Immature natural killer cell (primary cell): ENCODE measurements around the gene SLC24A4. TPM values are rescaled to one million over a fixed set of nuclear protein-coding genes. Genes with fewer than 3 reads are reported as not detected.

ENCODE experiments used
- DNase-seq, 3 donors: peaks; one replicate each; pipeline ENCODE4 v3.0.0; 2022; ENCODE audit warnings: mixed read lengths in 1 of 3
- H3K27ac Mint-ChIP-seq, 6 donors: one replicate each; pipeline ENCODE4 v1.8.0; 2020; ENCODE audit warnings: mixed read lengths in 6 of 6, mild to moderate bottlenecking in 5 of 6, inconsistent platforms in 4 of 6, moderate library complexity in 3 of 6
- H3K27me3 Mint-ChIP-seq, 3 donors: one replicate each; pipeline ENCODE4 v1.8.0; 2020 to 2021; ENCODE audit warnings: low read depth in 3 of 3, mild to moderate bottlenecking in 3 of 3, mixed read lengths in 3 of 3, moderate library complexity in 3 of 3, inconsistent platforms in 1 of 3
- H3K36me3 Mint-ChIP-seq, 3 donors: one replicate each; pipeline ENCODE4 v1.8.0; 2020; ENCODE audit warnings: mixed read lengths in 3 of 3, inconsistent platforms in 2 of 3, mild to moderate bottlenecking in 2 of 3
- H3K4me1 Mint-ChIP-seq, 2 donors: one replicate each; pipeline ENCODE4 v1.8.0; 2020; ENCODE audit warnings: inconsistent platforms in 2 of 2, mild to moderate bottlenecking in 2 of 2, mixed read lengths in 2 of 2, moderate library complexity in 1 of 2
- H3K4me3 Mint-ChIP-seq, 5 donors: one replicate each; pipeline ENCODE4 v1.8.0; 2020; ENCODE audit warnings: mild to moderate bottlenecking in 5 of 5, mixed read lengths in 5 of 5, inconsistent platforms in 3 of 5, moderate library complexity in 3 of 5
- H3K9me3 Mint-ChIP-seq, 6 donors: one replicate each; pipeline ENCODE4 v1.8.0; 2020; ENCODE audit warnings: mild to moderate bottlenecking in 6 of 6, mixed read lengths in 6 of 6, inconsistent platforms in 4 of 6, moderate library complexity in 3 of 6
- polyA plus RNA-seq, 3 donors: library from polyadenylated mRNA; unstranded; fragments of 300-500 nt; fragmentation: Illumina TruSeq; gene quantifications; one replicate each; pipeline ENCODE4 v1.2.3, GENCODE V29; 2021

SLC24A4 gene
- polyA plus RNA-seq, 3 donors from 2014 or later: 0.05 to 0.52 (median 0.12) TPM

DNA sequence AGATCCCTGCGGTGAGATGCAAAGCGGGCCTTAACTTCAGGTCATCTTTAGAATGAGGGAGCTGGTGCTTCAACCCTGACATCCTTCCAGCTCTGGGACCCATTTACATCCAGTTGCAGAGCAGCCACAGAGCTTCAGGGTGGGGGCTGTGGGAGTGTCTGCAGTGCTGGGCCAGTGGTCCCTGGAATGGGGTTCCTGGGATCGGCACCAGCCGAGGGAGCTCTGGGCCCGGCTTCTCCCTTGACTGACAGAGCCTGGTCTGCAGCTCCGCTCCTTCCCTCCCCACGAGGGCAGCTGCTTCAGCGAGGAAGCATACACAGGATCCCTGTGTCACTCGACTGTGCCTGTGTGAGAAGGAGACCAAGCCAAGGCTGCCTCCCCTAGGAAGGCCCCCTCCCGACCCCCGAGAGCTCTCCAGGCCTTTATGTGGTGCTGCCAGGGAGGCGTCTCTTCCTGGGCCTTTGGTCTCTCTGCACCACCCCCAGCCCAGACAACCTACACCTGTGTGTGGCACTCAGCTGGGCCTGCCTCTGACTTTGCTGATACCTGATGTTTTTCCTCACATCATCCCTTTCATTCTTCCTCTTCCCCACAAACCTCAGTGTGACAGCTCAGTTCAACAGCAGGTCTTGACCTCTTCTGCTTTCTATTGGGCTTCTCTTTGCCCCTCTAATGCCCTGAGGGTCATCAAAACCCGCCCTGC, 142.5 kb downstream of the SLC24A4 start:
- peaks cover 0 to 5% (median 3%) of the 10 kb centered on the region in 6 donors for H3K9me3 Mint-ChIP-seq
- no peaks in the 10 kb centered on the region for H3K36me3 Mint-ChIP-seq
- H3K27me3 Mint-ChIP-seq: peaks cover 2 to 6% (median 5%) of the 10 kb centered on the region in 3 donors
- peaks cover 33 to 34% of the 10 kb centered on the region in 2 donors for H3K4me1 Mint-ChIP-seq
- no peak for DNase-seq
- no peak overlapping the region for H3K4me3 Mint-ChIP-seq
- H3K27ac Mint-ChIP-seq: no peak overlapping the region

DNA sequence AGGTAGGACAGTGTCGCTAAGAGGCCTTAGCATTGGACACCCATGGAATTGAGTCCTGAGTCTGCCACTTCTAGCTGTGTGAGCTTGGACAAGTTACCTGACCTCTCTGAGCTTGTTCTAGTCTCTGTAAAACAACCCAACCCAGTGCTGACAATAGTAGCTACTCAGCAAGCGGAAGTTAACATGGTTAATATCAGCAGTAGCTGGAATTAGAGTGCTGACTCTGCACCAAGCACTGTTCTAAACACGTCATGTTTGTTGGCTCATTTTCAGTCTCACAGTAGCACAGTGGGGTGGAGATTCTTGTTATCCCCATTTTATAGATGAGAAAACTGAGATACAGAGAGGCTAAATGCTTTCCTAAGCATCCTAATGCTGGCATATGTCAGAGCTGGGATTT, 143.1 kb downstream of the SLC24A4 start:
- Mint-ChIP-seq H3K36me3 (no peaks in the 10 kb centered on the region), H3K27ac (no peak overlapping the region), H3K4me1 (peaks cover 28 to 29% of the 10 kb centered on the region in 2 donors), H3K27me3 (peaks cover under 1 to 6% (median 5%) of the 10 kb centered on the region in 3 donors), H3K4me3 (no peak overlapping the region), H3K9me3 (peaks cover 0 to 5% (median 3%) of the 10 kb centered on the region in 6 donors)
- no peak for DNase-seq

DNA sequence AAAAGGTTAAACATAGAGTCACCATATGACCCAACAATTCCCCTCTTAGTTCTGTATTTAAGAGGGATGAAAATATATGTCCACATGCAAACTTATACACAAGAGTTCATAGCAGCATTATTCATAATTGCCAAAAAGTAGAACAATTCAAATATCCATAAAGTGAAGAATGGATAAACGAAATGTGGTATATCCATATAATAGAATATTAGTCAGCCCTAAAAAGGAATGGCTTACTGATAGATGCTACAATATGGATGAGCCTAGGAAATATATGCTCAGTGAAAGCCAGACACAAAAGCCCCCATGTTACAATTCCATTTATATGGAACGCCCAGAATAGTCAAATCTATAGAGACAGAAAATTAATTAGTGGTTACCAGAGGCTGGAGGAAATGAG, 146.6 kb downstream of the SLC24A4 start:
- H3K4me1 Mint-ChIP-seq: peaks cover 0 to 3% of the 10 kb centered on the region in 2 donors
- H3K27ac Mint-ChIP-seq: no peak overlapping the region
- DNase-seq: no peak
- H3K9me3 Mint-ChIP-seq: peaks cover 0 to 5% (median 3%) of the 10 kb centered on the region in 6 donors
- no peak overlapping the region for H3K4me3 Mint-ChIP-seq
- no peaks in the 10 kb centered on the region for H3K36me3 Mint-ChIP-seq
- H3K27me3 Mint-ChIP-seq: peaks cover 0 to 4% (median 2%) of the 10 kb centered on the region in 3 donors

DNA sequence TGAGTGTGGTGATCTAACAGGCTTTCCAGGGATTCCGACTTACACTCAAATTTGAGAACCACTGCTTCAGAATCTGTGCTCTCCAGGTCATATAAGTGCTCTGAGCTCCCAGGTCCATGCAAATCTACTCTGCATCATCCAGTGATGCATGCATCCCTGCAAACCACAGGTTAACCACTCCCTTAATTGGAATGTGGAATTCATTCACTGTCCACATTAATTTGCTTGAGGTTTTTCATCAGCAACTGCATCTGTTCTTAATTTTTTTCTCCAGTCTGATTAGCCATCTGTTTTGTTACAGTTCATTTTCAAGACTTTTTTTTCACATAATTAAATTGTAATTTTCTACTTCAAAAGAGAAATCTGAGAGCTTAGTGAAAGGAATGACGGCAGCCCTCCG, 147.2 kb downstream of the SLC24A4 start:
- H3K4me3 Mint-ChIP-seq: no peak overlapping the region
- H3K9me3 Mint-ChIP-seq: peaks cover 0 to 5% (median 3%) of the 10 kb centered on the region in 6 donors
- no peak overlapping the region for H3K27ac Mint-ChIP-seq
- peaks cover 0 to 3% of the 10 kb centered on the region in 2 donors for H3K4me1 Mint-ChIP-seq
- no peaks in the 10 kb centered on the region for H3K36me3 Mint-ChIP-seq
- peaks cover 0 to 4% (median 2%) of the 10 kb centered on the region in 3 donors for H3K27me3 Mint-ChIP-seq
- DNase-seq: no peak

DNA sequence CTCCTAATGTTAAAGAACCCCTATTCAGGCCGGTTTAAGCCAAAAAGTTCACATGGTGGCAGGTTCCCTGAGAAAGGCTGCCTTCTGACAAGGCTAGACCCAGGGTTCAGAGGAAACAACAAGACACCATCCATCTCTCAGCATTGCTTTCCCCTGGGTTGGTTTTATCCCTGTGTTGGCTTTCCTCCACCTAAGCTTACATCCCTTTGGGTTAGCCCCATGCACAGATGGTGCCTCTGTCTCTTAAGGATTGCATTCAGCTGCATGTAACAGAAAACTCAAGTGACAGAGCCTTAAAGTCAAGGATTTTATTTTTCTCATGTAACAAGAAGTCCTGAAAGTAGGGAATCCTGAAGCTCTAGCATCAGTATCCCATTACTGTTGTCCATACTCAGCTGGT, 147.8 kb downstream of the SLC24A4 start:
- DNase-seq: no peak
- Mint-ChIP-seq H3K4me3 (no peak overlapping the region), H3K4me1 (peaks cover 0 to 2% of the 10 kb centered on the region in 2 donors), H3K27ac (no peak overlapping the region), H3K27me3 (peaks cover 0 to 4% (median under 1%) of the 10 kb centered on the region in 3 donors), H3K9me3 (peaks cover 0 to 5% (median 3%) of the 10 kb centered on the region in 6 donors), H3K36me3 (no peaks in the 10 kb centered on the region)

DNA sequence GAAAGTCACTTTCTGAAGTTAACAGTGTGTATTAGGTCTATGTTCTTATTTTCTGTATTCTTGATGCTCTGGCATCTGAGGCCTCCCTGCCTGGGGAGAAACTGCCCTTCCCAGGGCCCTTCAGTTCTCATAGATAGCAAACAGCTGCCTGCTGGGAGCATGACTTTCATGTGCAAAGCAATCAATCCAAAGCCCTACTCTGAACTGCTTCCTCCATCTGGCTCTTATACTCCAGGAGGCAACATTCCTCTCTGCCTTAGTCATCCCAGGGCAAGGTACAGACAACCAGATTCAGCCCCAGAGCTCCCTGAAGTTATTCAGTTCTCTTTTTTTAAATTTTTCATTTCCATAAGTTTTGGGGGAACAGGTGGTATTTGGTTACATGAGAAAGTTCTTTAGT, 149.0 kb downstream of the SLC24A4 start:
- no peaks in the 10 kb centered on the region for H3K4me1 Mint-ChIP-seq
- no peak overlapping the region for H3K27ac Mint-ChIP-seq
- H3K36me3 Mint-ChIP-seq: no peaks in the 10 kb centered on the region
- H3K4me3 Mint-ChIP-seq: no peak overlapping the region
- H3K9me3 Mint-ChIP-seq: peaks cover 0 to 4% (median 3%) of the 10 kb centered on the region in 6 donors
- H3K27me3 Mint-ChIP-seq: peaks cover 0 to 4% (median 0%) of the 10 kb centered on the region in 3 donors
- DNase-seq: no peak

DNA sequence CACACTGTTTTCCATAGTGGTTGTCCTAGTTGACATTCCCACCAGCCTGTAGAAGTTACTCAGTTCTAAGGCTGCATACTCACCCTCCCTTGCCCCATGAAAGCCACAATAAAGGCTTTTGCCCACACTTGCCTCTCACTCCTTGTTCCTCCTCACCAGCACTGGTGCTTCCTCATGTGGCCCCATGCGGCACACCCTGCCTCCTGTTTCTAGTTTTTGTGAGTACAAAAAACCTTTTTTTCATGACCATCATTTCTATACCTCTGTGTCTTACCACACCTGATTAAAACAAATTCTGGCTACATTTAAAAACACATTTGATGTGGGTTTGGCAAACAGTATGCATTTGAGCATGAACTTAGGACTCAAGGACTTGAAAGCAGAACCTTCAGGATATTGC, 149.9 kb downstream of the SLC24A4 start:
- Mint-ChIP-seq H3K4me3 (no peak overlapping the region), H3K4me1 (no peaks in the 10 kb centered on the region), H3K27ac (no peak overlapping the region), H3K9me3 (peaks cover 0 to 3% (median 0%) of the 10 kb centered on the region in 6 donors), H3K36me3 (no peaks in the 10 kb centered on the region), H3K27me3 (peaks cover 0 to 4% (median 0%) of the 10 kb centered on the region in 3 donors)
- no peak for DNase-seq

DNA sequence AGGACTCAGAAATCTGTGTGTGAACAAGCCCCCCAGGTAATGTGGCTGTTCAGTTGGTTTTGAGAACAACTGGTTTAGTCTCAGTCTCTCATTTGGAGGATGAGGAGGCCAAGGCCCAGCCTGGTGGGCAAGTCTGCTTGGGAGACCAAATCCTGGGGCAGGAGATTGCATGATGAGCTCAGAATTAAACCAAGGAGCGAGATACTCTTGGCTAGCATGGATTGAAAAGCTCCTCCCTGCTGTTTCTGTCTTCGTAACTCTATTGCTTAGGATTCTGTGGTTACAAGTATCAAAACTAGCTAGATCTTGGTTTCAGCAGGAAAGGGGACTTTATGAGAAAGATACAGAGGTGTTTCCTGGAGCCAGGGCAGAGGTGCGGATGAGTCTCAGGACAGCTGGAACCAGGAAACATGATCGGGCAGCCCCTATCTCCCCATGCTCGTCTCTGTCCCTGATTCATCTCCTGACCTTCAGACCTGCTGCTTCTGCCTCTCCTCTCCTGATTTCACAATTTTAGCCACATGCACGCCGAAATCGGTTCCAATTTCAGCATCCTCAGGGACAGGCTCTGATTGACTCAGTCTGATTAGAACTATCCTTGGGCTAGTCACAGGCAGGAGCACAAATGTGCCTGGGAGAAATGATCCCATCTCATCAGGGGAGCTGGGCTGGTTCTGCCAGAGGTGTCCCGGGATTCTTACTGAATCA, 150.4 kb downstream of the SLC24A4 start:
- Mint-ChIP-seq H3K27me3 (peaks cover 0 to 4% (median 2%) of the 10 kb centered on the region in 3 donors), H3K27ac (no peak overlapping the region), H3K4me1 (no peaks in the 10 kb centered on the region), H3K9me3 (peaks cover 0 to 3% (median 0%) of the 10 kb centered on the region in 6 donors), H3K36me3 (no peaks in the 10 kb centered on the region), H3K4me3 (no peak overlapping the region)
- DNase-seq: no peak

DNA sequence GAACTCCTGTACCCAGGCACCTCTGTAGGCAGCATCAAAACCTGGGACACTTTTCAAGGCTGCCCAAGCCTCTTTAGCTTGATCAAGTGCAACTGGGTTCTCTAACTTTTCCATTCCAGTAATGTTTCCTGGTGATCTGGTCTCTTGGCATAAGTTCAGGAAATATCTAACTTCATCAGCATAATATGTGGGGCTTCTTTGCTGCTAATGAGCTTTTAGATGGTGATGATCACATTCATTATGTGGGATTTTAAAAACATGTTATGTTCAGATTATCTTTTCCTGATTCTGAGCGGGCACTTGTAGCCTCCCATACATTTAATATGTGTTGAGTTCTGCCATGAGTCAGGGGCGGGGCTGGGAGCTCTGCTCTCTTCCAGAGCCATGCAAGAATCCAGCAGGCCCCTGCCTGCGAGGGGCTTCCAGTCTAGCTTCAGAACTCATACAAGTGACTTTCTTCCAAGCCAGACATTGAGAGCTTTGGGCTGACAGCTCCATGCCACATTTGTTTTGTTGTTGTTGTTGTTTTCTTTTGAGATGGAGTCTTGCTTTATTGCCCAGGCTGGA, 151.1 kb downstream of the SLC24A4 start:
- Mint-ChIP-seq H3K4me3 (no peak overlapping the region), H3K4me1 (no peaks in the 10 kb centered on the region), H3K27ac (no peak overlapping the region), H3K9me3 (peaks cover 0 to 3% (median 0%) of the 10 kb centered on the region in 6 donors), H3K27me3 (peaks cover 0 to 6% (median 3%) of the 10 kb centered on the region in 3 donors), H3K36me3 (no peaks in the 10 kb centered on the region)
- no peak for DNase-seq

DNA sequence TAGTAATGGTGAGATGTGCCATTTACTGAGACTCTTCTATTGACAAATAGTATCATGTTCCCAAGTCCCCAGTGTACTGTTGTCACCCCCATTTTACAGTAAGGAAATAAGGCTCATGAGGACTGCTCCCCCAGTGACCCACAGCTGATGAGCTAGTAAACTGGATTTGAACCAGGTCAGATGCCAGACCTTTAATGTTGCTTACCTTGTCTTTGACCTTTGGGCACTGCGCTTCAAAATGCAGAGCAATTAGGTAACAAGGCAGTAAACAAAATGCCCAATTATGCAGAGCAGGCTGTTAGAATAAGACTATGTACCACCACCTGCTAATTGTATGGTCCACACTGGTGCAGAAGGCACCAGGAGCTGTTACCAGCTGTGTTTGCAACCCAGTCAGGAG, 152.1 kb downstream of the SLC24A4 start:
- Mint-ChIP-seq H3K36me3 (no peaks in the 10 kb centered on the region), H3K4me3 (no peak overlapping the region), H3K27ac (no peak overlapping the region), H3K9me3 (no peaks in the 10 kb centered on the region), H3K4me1 (no peaks in the 10 kb centered on the region), H3K27me3 (peaks cover 0 to 5% (median 3%) of the 10 kb centered on the region in 3 donors)
- no peak for DNase-seq

DNA sequence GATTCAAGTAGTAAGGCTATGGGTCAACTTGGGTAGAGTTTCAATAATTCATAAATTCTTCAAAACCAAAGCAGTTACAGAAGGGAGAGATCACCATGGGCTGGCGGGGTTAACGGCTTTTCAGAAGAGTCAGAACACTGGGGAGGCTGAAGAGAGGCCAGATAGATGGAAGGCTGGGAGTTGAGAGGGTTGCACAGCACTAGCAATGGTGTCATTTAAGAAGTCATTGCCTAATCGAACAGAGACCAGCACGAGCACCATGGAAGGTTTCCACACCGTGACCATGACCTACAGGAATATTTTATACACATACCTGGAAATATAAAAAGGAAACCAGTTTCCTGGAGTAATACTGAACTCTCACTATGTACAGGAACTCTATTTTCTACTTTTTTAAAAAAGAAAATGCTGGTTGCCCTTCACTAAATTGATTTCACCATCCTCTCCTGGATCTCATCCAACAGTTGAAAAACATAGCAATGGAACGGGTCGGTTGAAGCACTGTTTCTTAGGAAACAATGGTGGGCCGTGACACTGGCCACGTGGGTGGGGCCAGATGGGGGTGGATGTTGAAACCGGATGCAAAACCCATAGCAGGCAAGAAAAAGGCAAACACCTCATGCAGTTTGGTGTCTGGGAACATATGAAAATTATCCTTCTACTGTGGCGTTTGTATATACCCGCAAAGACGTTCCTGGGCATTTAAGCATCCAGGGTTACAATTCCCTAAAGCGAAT, 152.7 kb downstream of the SLC24A4 start:
- Mint-ChIP-seq H3K27me3 (peaks cover 0 to 5% (median 3%) of the 10 kb centered on the region in 3 donors), H3K4me1 (no peaks in the 10 kb centered on the region), H3K36me3 (no peaks in the 10 kb centered on the region), H3K9me3 (no peaks in the 10 kb centered on the region), H3K27ac (no peak overlapping the region), H3K4me3 (no peak overlapping the region)
- DNase-seq: no peak

DNA sequence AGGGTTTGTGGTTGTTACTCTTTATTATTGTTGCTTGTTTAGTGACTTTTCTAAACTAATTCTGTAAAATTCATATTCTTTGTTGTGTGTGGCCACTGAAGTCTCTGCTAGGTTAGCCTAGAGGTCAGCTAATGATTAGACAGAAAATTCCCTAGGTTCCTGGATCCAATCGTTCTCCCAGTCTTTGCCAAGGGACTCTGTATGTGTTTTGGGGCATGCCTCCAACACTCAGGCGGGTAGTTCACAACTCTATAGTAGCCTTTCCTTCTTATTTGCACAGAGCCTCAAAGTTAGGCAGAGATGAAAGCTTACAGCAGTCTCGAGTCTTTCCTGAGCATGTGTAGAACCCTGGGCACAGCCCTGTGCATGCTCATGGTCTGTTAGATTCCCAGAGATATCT, 157.9 kb downstream of the SLC24A4 start:
- Mint-ChIP-seq H3K27ac (no peak overlapping the region), H3K4me1 (no peaks in the 10 kb centered on the region), H3K36me3 (no peaks in the 10 kb centered on the region), H3K4me3 (no peak overlapping the region), H3K27me3 (peaks cover 4 to 7% (median 5%) of the 10 kb centered on the region in 3 donors), H3K9me3 (no peaks in the 10 kb centered on the region)
- no peak for DNase-seq

DNA sequence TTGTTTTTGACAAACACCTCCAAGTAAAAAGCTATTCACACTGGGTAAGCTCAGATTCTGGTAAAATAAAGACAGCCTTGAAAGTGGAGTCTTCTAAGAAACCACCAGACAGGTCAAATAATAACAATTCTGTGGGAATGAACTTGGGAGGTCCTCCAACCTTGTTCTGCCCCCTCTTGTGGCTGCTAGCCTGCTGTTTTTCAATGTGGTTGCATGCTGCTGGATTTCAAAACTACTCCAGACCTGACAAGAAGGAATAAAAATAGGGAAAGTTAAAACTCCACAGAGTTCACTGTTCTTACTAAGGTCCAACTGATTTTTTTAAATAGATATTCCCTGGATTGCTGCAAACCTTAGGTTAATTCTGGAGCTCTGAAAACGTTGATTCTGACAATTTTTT, 158.4 kb downstream of the SLC24A4 start:
- Mint-ChIP-seq H3K27ac (no peak overlapping the region), H3K4me3 (no peak overlapping the region), H3K9me3 (no peaks in the 10 kb centered on the region), H3K4me1 (no peaks in the 10 kb centered on the region), H3K27me3 (peaks cover 4 to 7% (median 5%) of the 10 kb centered on the region in 3 donors), H3K36me3 (no peaks in the 10 kb centered on the region)
- no peak for DNase-seq
